ENCODE results near the gene CAPN5. TPM values are rescaled to one million over a fixed set of nuclear protein-coding genes. Genes with fewer than 3 reads are reported as not detected.

Gene CAPN5
- total and polyA plus RNA-seq, 2 experiments from 2014 or later, result 18.3 to 22.4 TPM

DNA sequence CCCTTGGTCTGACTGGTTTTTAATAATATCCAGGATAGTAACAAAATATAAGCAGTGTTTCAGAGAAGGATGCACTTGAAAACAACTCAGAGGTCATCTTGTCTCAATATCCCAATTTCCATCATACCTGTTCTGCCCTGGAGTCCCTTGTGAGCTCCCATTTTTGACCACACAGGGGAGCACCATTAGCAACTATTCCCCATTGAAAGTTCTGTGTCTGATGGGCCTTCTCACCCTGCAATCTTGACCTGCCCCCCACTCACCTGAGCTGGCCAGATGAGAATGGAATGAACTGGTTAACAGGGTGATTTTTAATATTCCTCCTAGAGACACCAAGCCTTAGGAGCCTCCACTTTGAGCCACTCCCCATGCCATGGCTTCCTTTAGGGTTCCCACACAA lies 3.8 kb upstream of the CAPN5 start:
- TF ChIP-seq EZH2phosphoT487 (IDR thresholded peaks at IDR 0.05; ENCODE audit: insufficient read depth, low read depth) (no peak), EZH2 (IDR thresholded peaks at IDR 0.05; ENCODE audit: insufficient read depth, poor library complexity, severe bottlenecking) (no peak)
- H2AFZ ChIP-seq, result no peak overlapping the region
- H3K9ac ChIP-seq, result no peak overlapping the region
- 0 out of 2 replicates have a peak, but pooled peaks cover 4% of the 10 kb centered on the region for H3F3A ChIP-seq (ENCODE audit: insufficient read depth)
- H3K4me1 ChIP-seq (ENCODE audit: insufficient read depth), result 0 out of 2 replicates have a peak, but pooled peaks cover 4% of the 10 kb centered on the region
- DNase-seq, result no peak
- in situ Hi-C loops (cut with MboI), result no loop called here
- no peaks in the 10 kb centered on the region for H3K36me3 ChIP-seq (ENCODE audit: low read depth)
- no peaks in the 10 kb centered on the region for H3K27me3 ChIP-seq (replicated peaks; ENCODE audit: insufficient read depth)
- H3K9me3 ChIP-seq (ENCODE audit: low read depth), result no peaks in the 10 kb centered on the region
- no peaks in the 10 kb centered on the region for H4K20me1 ChIP-seq (ENCODE audit: insufficient read depth)
- peaks cover 10% of the 10 kb centered on the region for H3K79me2 ChIP-seq (ENCODE audit: insufficient read depth)
- no peak overlapping the region for H3K4me3 ChIP-seq
- no peaks in the 10 kb centered on the region for H3K9me2 ChIP-seq (ENCODE audit: insufficient read depth)
- no peak overlapping the region for H3K27ac ChIP-seq
- no peak overlapping the region for H3K4me2 ChIP-seq (ENCODE audit: unreplicated experiment)

DNA sequence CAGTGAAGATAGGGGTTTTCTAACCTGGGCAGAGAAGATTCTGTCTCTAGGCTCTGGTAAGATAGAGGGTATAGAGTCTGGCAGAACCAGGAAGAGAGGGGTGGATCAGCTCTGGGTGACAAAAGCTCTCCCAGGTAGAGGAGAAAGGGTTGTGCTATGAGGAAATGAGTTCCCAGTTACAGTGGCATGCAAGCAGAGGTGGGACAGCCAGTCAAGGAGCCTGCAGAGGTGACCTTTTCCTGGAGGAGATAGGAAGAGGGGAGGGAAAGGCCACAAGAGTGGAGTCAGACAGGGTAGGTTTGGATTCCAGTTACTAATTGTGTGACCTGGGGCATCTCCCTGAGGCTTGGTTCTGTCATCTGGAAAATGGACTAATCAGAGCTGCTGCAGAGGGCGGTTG lies 3.4 kb upstream of the CAPN5 start:
- in situ Hi-C loops (cut with MboI), result no loop called here
- TF ChIP-seq EZH2 (IDR thresholded peaks at IDR 0.05; ENCODE audit: insufficient read depth, poor library complexity, severe bottlenecking), result no peak
- TF ChIP-seq EZH2phosphoT487 (IDR thresholded peaks at IDR 0.05; ENCODE audit: insufficient read depth, low read depth), result no peak
- Histone ChIP-seq H4K20me1 (ENCODE audit: insufficient read depth) (no peaks in the 10 kb centered on the region), H3K9me2 (ENCODE audit: insufficient read depth) (no peaks in the 10 kb centered on the region), H3K36me3 (ENCODE audit: low read depth) (no peaks in the 10 kb centered on the region), H3K9me3 (ENCODE audit: low read depth) (no peaks in the 10 kb centered on the region), H3K79me2 (ENCODE audit: insufficient read depth) (peaks cover 14% of the 10 kb centered on the region), H3K4me2 (ENCODE audit: unreplicated experiment) (no peak overlapping the region), H3K4me1 (ENCODE audit: insufficient read depth) (0 out of 2 replicates have a peak, but pooled peaks cover 9% of the 10 kb centered on the region), H3F3A (ENCODE audit: insufficient read depth) (0 out of 2 replicates have a peak, but pooled peaks cover 4% of the 10 kb centered on the region), H3K27ac (no peak overlapping the region), H2AFZ (no peak overlapping the region), H3K4me3 (no peak overlapping the region), H3K9ac (no peak overlapping the region), H3K27me3 (replicated peaks; ENCODE audit: insufficient read depth) (no peaks in the 10 kb centered on the region)
- no peak for DNase-seq
- 90 to 95% methylated on average over 1 of the region's 1 CpG for WGBS, 2 experiments (ENCODE audit: low coverage in 1 of 2, low lambda C conversion rate in 2 of 2, missing lambda C conversion rate in 2 of 2)

DNA sequence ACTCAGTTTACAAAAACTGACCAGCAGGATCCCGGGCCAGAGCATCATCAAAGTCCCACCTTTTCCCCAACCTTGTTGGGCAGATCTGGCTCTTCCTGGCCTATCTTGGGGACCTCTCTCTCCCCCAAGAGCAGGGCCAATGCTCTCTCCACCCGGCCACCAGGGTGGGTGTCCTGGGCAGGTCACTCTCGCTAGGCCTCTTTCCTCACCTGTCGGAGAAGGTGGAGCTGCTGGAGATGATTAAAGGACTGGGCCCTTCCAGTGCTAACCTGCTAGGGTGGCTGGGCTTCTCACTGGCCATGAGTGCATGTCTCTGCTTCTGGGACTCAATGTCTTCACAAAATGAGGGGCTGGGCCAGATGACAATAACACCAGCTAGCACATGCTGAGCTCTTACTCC lies 2.9 kb upstream of the CAPN5 start:
- H3K9me3 ChIP-seq (ENCODE audit: low read depth), result no peaks in the 10 kb centered on the region
- TF ChIP-seq EZH2phosphoT487 (IDR thresholded peaks at IDR 0.05; ENCODE audit: insufficient read depth, low read depth), result no peak
- TF ChIP-seq EZH2 (IDR thresholded peaks at IDR 0.05; ENCODE audit: insufficient read depth, poor library complexity, severe bottlenecking), result no peak
- no peak overlapping the region for H3K27ac ChIP-seq
- no peak overlapping the region for H3K4me3 ChIP-seq
- H2AFZ ChIP-seq, result no peak overlapping the region
- H3K4me1 ChIP-seq (ENCODE audit: insufficient read depth), result 0 out of 2 replicates have a peak, but pooled peaks cover 10% of the 10 kb centered on the region
- peaks cover 19% of the 10 kb centered on the region for H3K79me2 ChIP-seq (ENCODE audit: insufficient read depth)
- H3K9me2 ChIP-seq (ENCODE audit: insufficient read depth), result no peaks in the 10 kb centered on the region
- in situ Hi-C loops (cut with MboI), result no loop called here
- no peaks in the 10 kb centered on the region for H3K36me3 ChIP-seq (ENCODE audit: low read depth)
- no peak overlapping the region for H3K9ac ChIP-seq
- no peaks in the 10 kb centered on the region for H4K20me1 ChIP-seq (ENCODE audit: insufficient read depth)
- WGBS, 2 experiments (ENCODE audit: low coverage in 1 of 2, low lambda C conversion rate in 2 of 2, missing lambda C conversion rate in 2 of 2), result 81 to 84% methylated on average over 4 of the region's 4 CpGs
- no peak overlapping the region for H3K4me2 ChIP-seq (ENCODE audit: unreplicated experiment)
- DNase-seq, result no peak
- H3K27me3 ChIP-seq (replicated peaks; ENCODE audit: insufficient read depth), result no peaks in the 10 kb centered on the region
- 0 out of 2 replicates have a peak, but pooled peaks cover 4% of the 10 kb centered on the region for H3F3A ChIP-seq (ENCODE audit: insufficient read depth)

DNA sequence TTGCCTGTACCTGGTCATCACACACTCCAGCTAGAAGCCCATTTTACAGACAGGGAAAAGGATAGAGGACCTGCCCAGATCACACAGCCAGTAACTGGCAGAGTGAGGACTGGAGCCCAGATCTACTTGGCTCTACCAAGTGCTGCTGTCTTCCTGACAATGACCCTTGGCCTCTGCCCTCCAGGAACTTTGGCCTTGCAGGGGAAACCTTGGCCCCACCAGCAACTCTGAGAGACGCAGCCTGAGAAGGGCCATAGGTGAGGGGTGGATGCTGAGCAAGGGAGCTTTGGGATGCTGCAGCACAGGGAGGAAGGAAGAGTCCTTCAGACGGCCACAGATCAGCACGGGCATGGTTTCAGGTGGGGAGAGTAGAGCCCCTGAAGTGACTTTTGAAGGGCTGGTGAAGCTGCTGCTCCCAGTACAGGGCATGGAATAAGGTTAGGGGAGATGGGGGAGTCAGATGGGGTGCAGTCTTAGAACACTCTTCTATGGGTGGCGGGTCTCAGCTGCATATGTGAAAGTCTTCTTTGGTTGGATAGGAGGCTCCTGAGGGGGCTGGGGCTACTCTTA lies 2.0 kb upstream of the CAPN5 start:
- Histone ChIP-seq H3F3A (ENCODE audit: insufficient read depth) (0 out of 2 replicates have a peak, but pooled peaks cover 4% of the 10 kb centered on the region), H3K4me2 (ENCODE audit: unreplicated experiment) (no peak overlapping the region), H3K36me3 (ENCODE audit: low read depth) (no peaks in the 10 kb centered on the region), H3K4me3 (no peak overlapping the region), H3K4me1 (ENCODE audit: insufficient read depth) (0 out of 2 replicates have a peak, but pooled peaks cover 10% of the 10 kb centered on the region), H3K27me3 (replicated peaks; ENCODE audit: insufficient read depth) (no peaks in the 10 kb centered on the region), H2AFZ (no peak overlapping the region), H3K9me3 (ENCODE audit: low read depth) (no peaks in the 10 kb centered on the region), H4K20me1 (ENCODE audit: insufficient read depth) (no peaks in the 10 kb centered on the region), H3K27ac (no peak overlapping the region), H3K9me2 (ENCODE audit: insufficient read depth) (no peaks in the 10 kb centered on the region), H3K9ac (no peak overlapping the region), H3K79me2 (ENCODE audit: insufficient read depth) (peaks cover 28% of the 10 kb centered on the region)
- 81 to 86% methylated on average over 4 of the region's 4 CpGs for WGBS, 2 experiments (ENCODE audit: low coverage in 1 of 2, low lambda C conversion rate in 2 of 2, missing lambda C conversion rate in 2 of 2)
- TF ChIP-seq EZH2phosphoT487 (IDR thresholded peaks at IDR 0.05; ENCODE audit: insufficient read depth, low read depth) (no peak), EZH2 (IDR thresholded peaks at IDR 0.05; ENCODE audit: insufficient read depth, poor library complexity, severe bottlenecking) (no peak)
- in situ Hi-C loops (cut with MboI), result no loop called here
- no peak for DNase-seq
